Measurements from ENCODE around the gene UBAC1. TPM values are rescaled to one million over a fixed set of nuclear protein-coding genes. Genes with fewer than 3 reads are reported as not detected.

Gene UBAC1
- total RNA-seq, 1 experiment from 2014 or later, result 55.6 TPM

- DNase-seq (ENCODE audit: low spot score), result no peak
- Mint-ChIP-seq H3K27ac (no peak overlapping the region), H3K4me1 (0 out of 2 replicates have a peak, but pooled peaks cover 8% of the 10 kb centered on the region), H3K4me3 (no peak overlapping the region), H3K27me3 (ENCODE audit: low read depth) (no peaks in the 10 kb centered on the region), H3K9me3 (no peaks in the 10 kb centered on the region), H3K36me3 (no peaks in the 10 kb centered on the region)
- CTCF ChIA-PET, result no interaction called here
- POLR2A ChIA-PET, result no interaction called here
- TF ChIP-seq ZNF219 (CRISPR knock-in tag; IDR thresholded peaks at IDR 0.05; ENCODE audit: borderline replicate concordance), result no peak
- TF ChIP-seq ZNF232 (CRISPR knock-in tag; IDR thresholded peaks at IDR 0.05), result no peak
- no peak for TF ChIP-seq MXD4 (CRISPR knock-in tag; IDR thresholded peaks at IDR 0.05; ENCODE audit: borderline replicate concordance)
- TF ChIP-seq ZNF396 (CRISPR knock-in tag; IDR thresholded peaks at IDR 0.05; ENCODE audit: borderline replicate concordance), result no peak
- TF ChIP-seq, protein P1, sequence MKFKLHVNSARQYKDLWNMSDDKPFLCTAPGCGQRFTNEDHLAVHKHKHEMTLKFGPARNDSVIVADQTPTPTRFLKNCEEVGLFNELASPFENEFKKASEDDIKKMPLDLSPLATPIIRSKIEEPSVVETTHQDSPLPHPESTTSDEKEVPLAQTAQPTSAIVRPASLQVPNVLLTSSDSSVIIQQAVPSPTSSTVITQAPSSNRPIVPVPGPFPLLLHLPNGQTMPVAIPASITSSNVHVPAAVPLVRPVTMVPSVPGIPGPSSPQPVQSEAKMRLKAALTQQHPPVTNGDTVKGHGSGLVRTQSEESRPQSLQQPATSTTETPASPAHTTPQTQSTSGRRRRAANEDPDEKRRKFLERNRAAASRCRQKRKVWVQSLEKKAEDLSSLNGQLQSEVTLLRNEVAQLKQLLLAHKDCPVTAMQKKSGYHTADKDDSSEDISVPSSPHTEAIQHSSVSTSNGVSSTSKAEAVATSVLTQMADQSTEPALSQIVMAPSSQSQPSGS (CRISPR knock-in tag; IDR thresholded peaks at IDR 0.05; ENCODE audit: borderline replicate concordance, low read depth), result no peak
- TF ChIP-seq TCF7 (CRISPR knock-in tag; IDR thresholded peaks at IDR 0.05; ENCODE audit: low read depth), result no peak
- TF ChIP-seq JUN (CRISPR knock-in tag; IDR thresholded peaks at IDR 0.05), result no peak
- TF ChIP-seq, protein P2, sequence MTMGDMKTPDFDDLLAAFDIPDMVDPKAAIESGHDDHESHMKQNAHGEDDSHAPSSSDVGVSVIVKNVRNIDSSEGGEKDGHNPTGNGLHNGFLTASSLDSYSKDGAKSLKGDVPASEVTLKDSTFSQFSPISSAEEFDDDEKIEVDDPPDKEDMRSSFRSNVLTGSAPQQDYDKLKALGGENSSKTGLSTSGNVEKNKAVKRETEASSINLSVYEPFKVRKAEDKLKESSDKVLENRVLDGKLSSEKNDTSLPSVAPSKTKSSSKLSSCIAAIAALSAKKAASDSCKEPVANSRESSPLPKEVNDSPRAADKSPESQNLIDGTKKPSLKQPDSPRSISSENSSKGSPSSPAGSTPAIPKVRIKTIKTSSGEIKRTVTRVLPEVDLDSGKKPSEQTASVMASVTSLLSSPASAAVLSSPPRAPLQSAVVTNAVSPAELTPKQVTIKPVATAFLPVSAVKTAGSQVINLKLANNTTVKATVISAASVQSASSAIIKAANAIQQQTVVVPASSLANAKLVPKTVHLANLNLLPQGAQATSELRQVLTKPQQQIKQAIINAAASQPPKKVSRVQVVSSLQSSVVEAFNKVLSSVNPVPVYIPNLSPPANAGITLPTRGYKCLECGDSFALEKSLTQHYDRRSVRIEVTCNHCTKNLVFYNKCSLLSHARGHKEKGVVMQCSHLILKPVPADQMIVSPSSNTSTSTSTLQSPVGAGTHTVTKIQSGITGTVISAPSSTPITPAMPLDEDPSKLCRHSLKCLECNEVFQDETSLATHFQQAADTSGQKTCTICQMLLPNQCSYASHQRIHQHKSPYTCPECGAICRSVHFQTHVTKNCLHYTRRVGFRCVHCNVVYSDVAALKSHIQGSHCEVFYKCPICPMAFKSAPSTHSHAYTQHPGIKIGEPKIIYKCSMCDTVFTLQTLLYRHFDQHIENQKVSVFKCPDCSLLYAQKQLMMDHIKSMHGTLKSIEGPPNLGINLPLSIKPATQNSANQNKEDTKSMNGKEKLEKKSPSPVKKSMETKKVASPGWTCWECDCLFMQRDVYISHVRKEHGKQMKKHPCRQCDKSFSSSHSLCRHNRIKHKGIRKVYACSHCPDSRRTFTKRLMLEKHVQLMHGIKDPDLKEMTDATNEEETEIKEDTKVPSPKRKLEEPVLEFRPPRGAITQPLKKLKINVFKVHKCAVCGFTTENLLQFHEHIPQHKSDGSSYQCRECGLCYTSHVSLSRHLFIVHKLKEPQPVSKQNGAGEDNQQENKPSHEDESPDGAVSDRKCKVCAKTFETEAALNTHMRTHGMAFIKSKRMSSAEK (CRISPR knock-in tag; IDR thresholded peaks at IDR 0.05; ENCODE audit: borderline replicate concordance), result no peak
- TF ChIP-seq, protein P3, sequence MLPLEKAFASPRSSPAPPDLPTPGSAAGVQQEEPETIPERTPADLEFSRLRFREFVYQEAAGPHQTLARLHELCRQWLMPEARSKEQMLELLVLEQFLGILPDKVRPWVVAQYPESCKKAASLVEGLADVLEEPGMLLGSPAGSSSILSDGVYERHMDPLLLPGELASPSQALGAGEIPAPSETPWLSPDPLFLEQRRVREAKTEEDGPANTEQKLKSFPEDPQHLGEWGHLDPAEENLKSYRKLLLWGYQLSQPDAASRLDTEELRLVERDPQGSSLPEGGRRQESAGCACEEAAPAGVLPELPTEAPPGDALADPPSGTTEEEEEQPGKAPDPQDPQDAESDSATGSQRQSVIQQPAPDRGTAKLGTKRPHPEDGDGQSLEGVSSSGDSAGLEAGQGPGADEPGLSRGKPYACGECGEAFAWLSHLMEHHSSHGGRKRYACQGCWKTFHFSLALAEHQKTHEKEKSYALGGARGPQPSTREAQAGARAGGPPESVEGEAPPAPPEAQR (CRISPR knock-in tag; IDR thresholded peaks at IDR 0.05), result no peak
- TF ChIP-seq, protein P4, sequence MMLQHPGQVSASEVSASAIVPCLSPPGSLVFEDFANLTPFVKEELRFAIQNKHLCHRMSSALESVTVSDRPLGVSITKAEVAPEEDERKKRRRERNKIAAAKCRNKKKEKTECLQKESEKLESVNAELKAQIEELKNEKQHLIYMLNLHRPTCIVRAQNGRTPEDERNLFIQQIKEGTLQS (CRISPR knock-in tag; conservative IDR thresholded peaks at IDR 0.05), result no peak
- TF ChIP-seq, protein P5, sequence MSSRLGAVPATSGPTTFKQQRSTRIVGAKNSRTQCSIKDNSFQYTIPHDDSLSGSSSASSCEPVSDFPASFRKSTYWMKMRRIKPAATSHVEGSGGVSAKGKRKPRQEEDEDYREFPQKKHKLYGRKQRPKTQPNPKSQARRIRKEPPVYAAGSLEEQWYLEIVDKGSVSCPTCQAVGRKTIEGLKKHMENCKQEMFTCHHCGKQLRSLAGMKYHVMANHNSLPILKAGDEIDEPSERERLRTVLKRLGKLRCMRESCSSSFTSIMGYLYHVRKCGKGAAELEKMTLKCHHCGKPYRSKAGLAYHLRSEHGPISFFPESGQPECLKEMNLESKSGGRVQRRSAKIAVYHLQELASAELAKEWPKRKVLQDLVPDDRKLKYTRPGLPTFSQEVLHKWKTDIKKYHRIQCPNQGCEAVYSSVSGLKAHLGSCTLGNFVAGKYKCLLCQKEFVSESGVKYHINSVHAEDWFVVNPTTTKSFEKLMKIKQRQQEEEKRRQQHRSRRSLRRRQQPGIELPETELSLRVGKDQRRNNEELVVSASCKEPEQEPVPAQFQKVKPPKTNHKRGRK (CRISPR knock-in tag; IDR thresholded peaks at IDR 0.05; ENCODE audit: borderline replicate concordance), result no peak
- TF ChIP-seq SOX15 (CRISPR knock-in tag; IDR thresholded peaks at IDR 0.05), result no peak
- TF ChIP-seq, protein P6, sequence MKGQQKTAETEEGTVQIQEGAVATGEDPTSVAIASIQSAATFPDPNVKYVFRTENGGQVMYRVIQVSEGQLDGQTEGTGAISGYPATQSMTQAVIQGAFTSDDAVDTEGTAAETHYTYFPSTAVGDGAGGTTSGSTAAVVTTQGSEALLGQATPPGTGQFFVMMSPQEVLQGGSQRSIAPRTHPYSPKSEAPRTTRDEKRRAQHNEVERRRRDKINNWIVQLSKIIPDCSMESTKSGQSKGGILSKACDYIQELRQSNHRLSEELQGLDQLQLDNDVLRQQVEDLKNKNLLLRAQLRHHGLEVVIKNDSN (CRISPR knock-in tag; IDR thresholded peaks at IDR 0.05), result no peak
- TF ChIP-seq, protein P7, sequence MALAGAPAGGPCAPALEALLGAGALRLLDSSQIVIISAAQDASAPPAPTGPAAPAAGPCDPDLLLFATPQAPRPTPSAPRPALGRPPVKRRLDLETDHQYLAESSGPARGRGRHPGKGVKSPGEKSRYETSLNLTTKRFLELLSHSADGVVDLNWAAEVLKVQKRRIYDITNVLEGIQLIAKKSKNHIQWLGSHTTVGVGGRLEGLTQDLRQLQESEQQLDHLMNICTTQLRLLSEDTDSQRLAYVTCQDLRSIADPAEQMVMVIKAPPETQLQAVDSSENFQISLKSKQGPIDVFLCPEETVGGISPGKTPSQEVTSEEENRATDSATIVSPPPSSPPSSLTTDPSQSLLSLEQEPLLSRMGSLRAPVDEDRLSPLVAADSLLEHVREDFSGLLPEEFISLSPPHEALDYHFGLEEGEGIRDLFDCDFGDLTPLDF (CRISPR knock-in tag; IDR thresholded peaks at IDR 0.05), result no peak
- no peak for TF ChIP-seq MYBL2 (CRISPR knock-in tag; IDR thresholded peaks at IDR 0.05)
- no peak for TF ChIP-seq ZBTB21 (CRISPR knock-in tag; IDR thresholded peaks at IDR 0.05; ENCODE audit: borderline replicate concordance)
- no peak for TF ChIP-seq NR2C2 (CRISPR knock-in tag; IDR thresholded peaks at IDR 0.05)
- ATAC-seq, result no peak
These were observed 19.9 kb upstream of the UBAC1 start for GRCh38 chr9:135980926-135981630.

Measured in WTC11 (cell line).